ENCODE results near the gene RPL27.
"Not testable (repeated sequence)": the region's sequence is repeated elsewhere in the genome, so short reads cannot be mapped to it uniquely, and the experiment has no call there.

RPL27 gene

GRCh38 chr17:42993913-42994312 lies 4.3 kb upstream of the RPL27 start:
- DNase-seq (ENCODE audit: low spot score): not testable (repeated sequence)

- DNase-seq (ENCODE audit: low spot score): no peak
These were observed 732 bp upstream of the RPL27 start for GRCh38 chr17:42997390-42997983.

DNA sequence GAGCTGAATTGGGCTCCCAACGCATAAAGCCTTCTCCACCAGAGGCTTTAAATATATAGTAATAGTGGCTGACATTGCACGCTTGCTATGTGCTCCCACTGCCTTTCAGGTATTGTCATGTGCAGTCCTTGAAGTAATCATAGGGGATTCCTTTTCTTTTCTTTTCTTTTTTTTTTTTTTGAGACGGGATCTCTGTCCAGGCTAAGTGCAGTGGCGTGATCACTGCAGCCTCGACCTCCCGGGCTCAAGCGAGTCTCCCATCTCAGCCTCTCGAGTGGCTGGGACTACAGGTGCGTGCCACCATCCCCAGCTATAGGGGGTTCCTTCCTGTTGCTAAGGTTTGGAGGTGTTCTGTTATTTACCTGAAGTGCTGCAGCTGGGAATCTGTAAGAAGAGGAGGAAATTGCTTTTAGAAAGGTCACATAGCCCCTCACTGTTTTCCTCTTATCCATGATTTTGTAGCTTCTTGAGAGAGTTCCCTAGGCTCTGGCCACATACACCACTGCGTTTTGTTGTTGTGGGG lies 845 bp downstream of the RPL27 start:
- no peak for DNase-seq (ENCODE audit: low spot score)

DNA sequence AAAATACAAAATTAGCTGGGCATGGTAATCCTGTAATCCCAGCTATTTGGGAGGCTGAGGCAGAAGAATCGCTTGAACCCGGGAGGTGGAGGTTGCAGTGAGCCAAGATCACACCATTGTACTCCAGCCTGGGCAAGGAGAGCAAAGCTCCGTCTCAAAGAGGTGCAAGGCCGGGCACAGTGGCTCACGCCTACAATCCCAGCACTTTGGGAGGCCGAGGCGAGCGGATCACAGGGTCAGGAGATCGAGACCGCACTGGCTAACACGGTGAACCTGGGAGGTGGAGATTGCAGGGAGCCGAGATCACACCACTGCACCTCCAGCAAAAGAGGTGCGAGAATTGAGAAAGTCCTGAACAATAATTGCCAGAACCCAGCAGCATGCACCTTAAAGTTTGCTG lies 2.7 kb downstream of the RPL27 start:
- DNase-seq (ENCODE audit: low spot score): not testable (repeated sequence)

DNA sequence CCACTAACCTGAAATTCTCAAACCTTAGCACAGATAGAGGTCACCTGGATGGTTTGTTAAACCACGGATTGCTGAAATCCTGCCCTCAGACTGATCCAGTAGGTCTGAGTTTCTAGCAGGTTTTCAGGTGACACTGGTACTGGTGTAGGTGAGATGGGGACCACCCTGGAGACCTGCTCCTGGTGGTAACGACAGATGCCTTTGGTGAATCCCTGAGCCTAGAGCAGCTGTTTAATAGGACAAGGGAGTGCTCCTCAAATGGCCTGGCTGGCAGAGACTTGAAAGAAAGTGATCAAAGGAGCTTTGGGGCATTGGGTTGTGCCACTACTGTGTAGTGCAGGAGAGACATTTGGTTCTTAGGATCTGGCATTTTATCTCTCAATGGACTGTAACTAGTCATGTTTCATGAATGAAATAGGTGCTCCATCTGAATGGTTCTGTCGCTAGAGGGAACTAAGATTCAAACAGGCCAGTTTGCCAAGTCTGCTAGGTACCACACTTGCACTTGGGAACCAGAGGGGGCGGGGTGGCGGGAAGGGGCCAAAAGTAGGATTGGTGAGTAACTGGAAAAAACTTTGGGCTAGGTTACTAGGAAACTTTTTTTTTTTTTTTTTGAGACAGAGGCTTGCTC lies 5.4 kb downstream of the RPL27 start:
- DNase-seq (ENCODE audit: low spot score): peak; percentile 81

DNA sequence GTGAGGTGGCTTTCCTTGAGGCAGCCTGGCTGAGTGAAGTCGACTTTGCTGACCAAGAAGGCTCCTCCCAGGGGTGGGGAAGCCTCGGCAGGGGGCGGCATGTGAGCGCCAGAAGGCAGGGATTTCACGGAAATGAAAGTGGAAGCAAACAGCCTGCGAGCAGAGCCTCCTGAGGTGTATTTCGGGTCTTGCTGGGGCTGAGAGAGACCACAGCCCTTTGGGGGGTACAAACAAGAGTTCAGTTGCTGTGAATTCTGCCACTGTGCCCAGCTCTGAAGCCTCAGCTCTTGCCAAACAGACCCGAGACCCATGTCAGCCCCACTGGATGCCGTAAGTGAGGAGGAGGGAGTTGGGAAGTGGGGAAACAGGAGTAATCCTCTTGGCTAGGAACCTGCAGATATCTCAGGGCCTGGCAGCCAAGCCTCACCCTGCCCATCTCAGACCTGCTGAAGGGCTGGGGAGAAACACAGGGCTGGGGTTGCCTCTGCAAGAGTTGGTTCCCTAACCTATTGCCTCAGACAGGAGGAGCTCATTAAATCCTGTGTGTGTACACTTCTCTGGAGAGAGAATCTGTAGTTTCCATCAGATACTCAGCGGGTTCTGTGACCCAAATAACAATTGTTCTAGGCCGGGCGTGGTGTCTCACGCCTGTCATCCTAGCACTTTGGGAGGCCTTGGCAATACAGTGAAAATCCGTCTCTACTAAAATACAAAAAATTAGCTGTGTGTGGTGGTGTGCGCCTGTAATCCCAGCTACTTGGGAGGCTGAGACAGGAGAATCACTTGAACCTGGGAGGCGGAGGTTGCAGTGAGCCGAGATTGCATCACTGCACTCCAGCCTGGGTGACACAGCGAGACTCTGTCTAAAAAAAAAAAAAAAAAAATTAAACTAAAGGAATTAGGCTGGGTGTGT lies 8.7 kb downstream of the RPL27 start, which contains the start of gene IFI35:
Gene IFI35, plus strand, starts transcription at position 146 of the 913 bp plus-strand sequence. Its CDS starts 164 bp downstream, at position 310.
- DNase-seq (ENCODE audit: low spot score): peak; percentile 74

GRCh38 chr17:43010667-43011308 lies 12.6 kb downstream of the RPL27 start:
- no peak for DNase-seq (ENCODE audit: low spot score)

DNA sequence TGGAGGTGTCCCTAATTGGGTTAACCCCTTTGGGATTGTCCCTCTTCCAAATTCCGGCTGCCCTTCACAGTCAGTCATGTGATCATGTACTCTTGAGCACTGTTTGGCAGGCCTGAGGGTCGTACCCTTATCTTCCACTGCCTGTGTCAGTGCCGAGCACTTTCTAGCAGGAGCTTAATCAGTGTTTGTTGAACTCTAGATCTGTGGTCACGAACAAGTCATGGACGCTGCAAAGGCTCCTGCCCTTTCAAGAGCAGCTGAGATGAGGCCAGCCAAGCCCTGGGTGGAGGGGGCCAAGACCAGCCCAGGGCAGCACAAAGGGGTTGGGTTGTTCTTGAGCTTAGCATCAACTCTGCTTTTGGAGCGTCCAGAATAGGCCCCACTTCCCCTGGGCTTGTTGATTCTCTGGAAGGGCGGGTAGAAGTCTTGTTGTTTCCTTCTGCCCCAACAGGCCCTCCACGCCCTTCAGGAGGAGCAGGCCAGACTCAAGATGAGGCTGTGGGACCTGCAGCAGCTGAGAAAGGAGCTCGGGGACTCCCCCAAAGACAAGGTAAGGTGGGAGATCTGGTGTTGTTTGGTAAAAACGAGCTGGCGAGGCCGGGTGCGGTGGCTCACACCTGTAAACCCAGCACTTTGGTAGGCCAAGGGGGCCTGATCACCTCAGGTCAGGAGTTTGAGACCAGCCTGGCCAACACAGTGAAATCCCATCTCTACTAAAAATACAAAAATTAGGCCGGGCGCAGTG lies 13.7 kb downstream of the RPL27 start:
- DNase-seq (ENCODE audit: low spot score): no peak

- DNase-seq (ENCODE audit: low spot score): no peak
These were observed 15.1 kb downstream of the RPL27 start for GRCh38 chr17:43013296-43013695.

DNA sequence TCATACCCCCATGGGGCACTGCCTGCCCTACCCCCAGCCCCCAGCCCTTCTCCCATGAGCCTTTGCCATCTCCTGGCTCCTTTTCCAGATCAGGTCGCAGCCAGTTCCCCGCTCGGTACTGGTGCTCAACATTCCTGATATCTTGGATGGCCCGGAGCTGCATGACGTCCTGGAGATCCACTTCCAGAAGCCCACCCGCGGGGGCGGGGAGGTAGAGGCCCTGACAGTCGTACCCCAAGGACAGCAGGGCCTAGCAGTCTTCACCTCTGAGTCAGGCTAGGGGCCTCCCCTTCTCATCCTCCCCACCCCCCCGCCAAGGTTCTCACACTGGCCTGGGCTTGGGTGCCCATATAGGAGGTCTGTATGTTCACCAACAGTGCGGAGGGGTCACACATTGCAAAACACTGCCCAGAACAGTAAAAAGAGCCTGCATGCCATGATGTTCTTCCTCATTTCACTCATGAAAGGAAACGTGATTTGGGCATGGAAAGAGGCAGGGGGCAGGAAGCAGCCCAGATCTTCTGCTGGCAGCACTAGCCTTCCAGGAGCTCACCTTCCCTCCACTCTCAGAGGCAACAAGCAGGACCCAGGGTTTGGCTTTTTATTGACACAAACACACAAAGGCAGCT lies 15.9 kb downstream of the RPL27 start:
- no peak for DNase-seq (ENCODE audit: low spot score)

DNA sequence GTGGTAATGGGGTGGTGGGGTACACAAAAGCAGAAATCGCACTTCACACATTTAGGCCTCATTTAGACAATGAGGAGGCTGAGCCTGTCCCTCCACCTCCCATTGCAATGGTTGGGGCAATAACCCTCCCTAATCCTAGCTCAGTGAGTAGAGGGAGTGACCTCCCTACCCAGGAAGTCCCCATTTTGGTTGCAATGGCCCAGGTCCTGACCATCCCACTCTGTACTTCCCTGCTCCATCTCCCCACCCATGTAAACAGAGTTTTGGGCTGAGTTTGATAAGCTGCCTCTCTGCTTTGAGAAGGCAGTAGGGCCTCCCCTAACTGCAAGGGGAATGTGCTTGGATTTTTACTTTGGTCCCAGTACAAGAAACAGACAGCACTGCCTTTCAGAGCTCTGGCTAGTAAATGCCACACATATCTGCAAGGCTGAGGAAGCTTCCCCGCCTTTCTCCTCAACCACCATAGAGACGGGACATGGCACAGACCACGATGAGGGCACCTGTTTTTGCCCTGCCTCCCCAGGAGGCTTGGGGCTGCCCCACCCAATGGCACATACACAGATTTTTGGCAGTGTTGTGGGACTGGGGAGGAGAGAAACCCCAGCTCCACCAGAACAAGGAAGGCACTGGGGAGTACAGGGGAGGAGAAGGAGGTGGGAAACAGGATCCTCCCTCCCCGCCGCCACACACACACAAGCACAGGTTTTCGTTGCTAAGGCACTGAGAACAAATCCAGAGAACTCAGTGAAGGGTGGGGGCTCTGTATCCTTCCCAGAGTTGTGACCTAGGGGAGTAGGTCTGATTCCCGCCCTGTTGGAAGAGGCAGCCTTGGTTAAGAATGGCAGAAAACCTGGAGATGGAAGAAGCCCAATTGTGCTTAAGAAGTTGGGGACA lies 16.7 kb downstream of the RPL27 start:
- no peak for DNase-seq (ENCODE audit: low spot score)

DNA sequence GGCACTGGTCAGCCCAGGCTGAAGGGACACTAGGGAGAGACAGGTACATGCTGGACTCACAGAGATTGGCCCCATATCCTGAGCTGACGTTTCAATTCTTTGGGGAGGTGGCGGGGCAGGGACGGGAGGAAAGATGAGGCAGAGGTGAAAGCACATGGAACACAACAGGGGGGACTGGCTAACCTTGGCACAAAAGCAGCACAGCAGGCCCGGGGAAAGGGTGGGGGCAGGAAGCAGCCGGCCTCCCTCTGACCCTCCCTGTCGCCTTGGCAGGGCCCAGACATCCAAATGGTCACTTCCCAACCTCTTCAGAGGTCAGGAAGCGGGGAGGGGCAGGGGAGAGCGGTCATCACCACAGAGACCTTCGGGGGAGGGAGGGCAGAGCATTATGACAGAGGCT lies 17.4 kb downstream of the RPL27 start:
- DNase-seq (ENCODE audit: low spot score): no peak

DNA sequence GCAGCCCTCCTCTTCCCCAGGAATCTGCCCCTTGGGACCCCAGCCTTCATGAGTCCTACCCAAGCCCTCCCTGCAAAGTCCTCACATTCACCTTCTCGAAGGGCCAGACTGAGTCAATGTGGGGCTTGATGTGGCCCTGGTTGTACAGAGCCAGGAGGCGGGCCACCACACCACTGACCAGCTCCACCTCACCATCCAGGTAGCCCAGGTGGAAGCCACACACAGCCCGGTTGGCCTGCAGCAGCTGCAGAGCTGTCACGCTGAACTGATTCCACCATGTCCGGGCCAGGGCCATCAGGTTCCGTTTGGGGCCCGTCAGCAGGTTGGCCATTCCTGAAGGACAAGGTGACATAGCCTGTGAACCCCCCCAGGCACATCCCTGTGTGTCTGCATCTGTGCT lies 18.0 kb downstream of the RPL27 start:
- no peak for DNase-seq (ENCODE audit: low spot score)

DNA sequence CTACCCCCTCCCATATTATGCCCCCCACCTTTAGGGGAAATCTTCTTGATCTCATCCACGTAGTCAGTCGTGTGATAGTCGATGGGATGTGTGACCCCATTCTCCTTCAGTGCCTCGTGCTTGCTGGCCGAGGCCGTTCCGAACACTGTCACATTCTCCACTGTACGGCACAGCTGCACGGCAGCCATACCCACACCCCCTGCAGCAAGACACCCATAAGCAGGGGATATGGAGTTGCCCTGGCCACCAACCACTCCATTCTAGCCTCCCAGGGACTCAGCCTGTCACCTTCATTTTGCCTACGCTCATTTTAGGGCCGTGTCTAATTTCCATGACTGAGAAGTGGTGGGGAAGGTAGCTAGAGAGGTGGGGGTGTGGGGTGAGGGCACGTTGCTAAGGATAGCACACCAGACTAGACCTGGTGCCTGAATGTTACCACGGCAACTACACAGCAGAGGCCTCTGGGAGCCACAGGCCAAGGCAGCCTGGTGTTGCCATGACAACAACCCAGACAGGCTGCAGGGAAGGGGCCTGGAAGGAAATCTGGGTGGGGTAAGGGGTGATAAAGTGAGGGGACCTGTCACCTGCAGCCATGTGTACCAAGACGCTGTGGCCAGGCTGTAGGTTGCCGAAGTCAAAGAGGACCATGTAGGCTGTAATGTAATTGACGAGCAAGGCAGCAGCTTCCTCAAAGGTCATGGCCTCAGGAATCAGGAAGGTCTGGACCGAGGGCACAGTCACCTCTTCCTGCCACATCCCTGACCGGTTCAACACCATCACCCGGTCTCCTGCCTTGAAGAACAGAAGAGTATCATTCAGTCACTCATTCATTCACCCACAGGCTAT lies 20.0 kb downstream of the RPL27 start:
- no peak for DNase-seq (ENCODE audit: low spot score)

GRCh38 chr17:43018932-43019331 lies 20.7 kb downstream of the RPL27 start:
- DNase-seq (ENCODE audit: low spot score): no peak

- DNase-seq (ENCODE audit: low spot score): no peak
These were observed 21.2 kb downstream of the RPL27 start for GRCh38 chr17:43019418-43019817.

- no peak for DNase-seq (ENCODE audit: low spot score)
These were observed 21.9 kb downstream of the RPL27 start for GRCh38 chr17:43020030-43020621.

Measured in cerebellar cortex (tissue), 1 donor.